NOMO-1 treated with DMSO at 0.1 percent for 48 hours (cell line): ENCODE data around the gene LDLRAP1.

Experiments used
- DNase-seq: peaks from one replicate; lab custom pipeline; 2025; ENCODE audit not compliant: unreplicated experiment; lab: John Stamatoyannopoulos, UW

The LDLRAP1 gene

DNA sequence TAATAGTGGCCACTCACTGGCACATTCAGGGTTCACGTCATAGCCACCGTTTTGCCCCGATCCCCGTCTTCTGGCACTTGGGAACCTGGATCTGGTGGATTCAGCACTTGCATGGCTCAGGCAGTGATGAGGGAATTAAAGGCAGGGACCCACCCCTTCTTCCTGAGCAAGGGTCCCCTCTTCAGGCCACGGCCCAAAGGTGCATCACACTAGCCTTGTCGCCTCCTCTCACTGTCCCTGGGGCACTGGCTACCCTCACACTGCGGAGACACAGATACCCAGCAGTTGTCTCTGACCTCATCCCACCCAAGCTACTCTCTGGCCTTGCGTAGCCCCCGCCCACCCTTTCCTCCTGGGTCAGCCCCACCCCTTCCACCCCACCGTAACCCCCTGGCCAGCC, 19.9 kb upstream of the LDLRAP1 start:
- DNase-seq = no peak

DNA sequence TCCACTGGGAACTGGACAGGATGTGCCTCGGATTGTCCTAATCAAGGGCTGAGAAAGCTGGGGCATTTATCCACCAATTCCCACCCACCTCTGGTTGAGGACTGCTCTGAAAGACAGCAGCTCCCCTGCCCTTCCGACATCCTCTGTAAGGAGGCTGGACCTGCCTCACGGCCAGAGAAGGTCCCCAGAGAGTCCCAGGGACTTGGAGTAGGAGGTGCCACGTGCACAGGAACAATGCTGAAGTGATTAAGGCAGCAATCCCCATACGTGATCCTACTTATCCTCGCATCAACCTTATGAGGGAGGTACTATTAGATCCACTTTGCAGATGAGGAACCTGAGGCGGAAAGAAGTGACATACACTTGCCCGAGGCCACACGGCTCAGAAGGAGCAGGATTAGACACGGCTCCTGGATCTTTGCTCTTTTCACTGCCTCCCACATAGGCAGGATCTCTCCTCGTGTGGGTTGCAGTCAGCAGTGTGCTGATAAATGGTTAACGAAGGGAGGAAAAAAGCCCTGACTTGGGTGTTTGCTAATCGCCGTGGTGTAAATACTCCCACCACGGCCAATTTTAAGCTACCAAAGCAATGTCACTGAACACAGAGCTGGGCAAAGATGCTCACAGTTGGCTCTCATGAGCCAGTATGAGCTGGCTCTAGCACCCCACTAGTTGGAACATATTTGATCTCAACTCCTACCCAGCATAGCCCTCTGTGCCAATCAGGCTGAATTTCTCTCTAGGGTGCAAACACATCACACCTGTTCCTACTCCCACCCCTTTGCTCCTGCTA, 18.6 kb upstream of the LDLRAP1 start:
- DNase-seq = no peak

DNA sequence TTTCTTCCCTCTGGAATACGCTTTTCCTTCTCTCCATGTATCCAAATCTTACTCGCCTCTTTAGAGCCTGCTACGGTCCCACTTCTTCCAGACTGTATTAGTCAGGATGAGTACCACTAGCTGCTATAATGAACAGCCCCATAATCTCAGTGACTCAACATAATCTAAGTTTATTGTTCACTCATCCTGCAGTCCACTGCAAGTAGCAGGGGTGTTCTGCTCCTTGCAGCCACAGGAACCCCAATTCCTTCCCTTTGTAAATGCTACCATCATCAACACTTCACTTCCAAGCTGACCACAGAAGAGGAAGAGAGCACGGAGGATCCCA, 18.1 kb upstream of the LDLRAP1 start:
- DNase-seq = no peak

DNA sequence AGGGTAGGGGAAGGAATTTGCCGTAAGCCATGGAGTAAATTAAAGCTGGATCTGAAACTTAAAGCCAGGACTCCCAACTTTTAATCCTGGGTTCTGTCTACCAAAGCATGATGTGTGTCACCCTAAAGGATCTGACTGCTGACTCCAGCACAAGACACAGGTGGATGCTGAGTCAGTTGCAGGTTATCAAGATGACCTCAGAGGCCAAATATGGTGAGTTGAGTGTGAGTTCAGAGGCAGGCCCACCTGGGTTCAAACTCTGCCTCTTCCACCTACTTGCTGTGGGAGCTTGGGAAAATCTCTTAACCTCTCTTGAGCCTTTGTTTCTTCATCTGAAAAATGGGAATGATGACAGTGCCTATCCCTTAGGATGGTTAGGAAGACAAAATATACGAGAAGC, 16.7 kb upstream of the LDLRAP1 start:
- no peak for DNase-seq

GRCh38 chr1:25527226-25527846, 16.1 kb upstream of the LDLRAP1 start:
- DNase-seq = no peak

- DNase-seq = no peak
These were observed 15.3 kb upstream of the LDLRAP1 start for GRCh38 chr1:25527946-25528595.

- no peak for DNase-seq
These were observed 14.4 kb upstream of the LDLRAP1 start for GRCh38 chr1:25528881-25529517.

DNA sequence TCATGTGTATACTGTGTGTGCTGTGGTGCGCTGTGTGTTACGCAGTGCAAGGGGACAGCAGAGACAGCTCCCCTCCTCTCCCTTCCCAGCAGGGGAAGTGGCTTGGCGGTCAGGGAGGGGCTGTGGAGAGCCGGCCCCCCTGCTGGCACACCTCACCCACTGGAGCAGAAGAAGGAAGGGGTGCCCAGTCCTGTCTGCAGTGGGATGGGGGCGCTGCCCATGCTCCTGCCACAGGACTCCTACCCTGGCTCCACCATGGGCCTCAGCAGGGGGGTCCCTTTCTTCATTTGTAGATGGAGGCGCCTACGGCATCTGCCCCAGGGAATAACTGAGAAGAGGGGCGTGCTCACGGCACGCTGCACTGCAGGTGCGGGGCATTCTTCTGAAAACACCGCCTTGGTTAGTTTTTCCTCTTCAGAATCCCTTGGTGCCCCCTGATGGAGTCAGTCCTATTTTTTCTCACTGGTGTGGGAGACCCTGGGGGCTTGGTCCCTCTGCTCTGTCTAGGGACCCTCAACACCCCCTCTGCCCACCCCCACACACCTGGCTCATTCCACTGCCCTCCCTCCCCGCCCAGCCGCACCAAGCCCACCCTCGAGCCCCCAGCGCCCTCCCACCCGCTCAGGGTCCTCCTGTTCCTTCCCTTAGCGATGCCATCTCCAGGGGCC, 13.8 kb upstream of the LDLRAP1 start:
- peak; percentile 22 for DNase-seq

- DNase-seq = no peak
These were observed 13.0 kb upstream of the LDLRAP1 start for GRCh38 chr1:25530186-25531081.

GRCh38 chr1:25531082-25531461, 12.3 kb upstream of the LDLRAP1 start:
- DNase-seq = no peak

- DNase-seq = no peak
These were observed 10.4 kb upstream of the LDLRAP1 start for GRCh38 chr1:25532970-25533369.

DNA sequence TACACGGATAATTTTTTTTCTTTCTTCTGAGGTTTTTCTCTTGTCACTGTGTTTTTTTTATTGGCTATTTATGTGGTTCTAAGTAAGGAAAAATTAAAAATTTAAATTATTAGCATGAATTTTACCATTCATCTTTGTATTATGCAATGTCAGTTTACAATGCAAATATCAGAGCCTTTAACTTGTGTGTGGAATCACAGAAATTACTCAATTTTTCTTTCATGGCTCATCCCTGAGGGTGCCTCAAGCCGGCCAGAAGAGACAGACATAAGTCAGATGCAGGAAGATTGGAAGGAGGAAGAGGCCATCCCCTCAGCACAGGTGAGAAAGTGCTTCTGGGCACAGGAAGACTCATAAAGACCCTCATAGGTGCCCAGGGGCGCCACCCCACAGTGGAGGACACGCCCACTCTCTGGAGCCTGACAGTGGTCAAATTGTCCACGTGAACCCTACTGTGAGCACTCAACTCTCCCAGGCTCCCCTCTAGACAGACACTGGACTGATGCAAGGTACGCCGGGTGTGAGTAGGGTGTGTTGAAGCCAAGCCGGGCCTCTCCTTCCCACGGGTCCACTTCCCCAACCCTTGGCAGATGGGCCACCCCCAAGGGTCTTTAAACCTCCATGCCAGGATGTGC, 9.5 kb upstream of the LDLRAP1 start:
- no peak for DNase-seq

DNA sequence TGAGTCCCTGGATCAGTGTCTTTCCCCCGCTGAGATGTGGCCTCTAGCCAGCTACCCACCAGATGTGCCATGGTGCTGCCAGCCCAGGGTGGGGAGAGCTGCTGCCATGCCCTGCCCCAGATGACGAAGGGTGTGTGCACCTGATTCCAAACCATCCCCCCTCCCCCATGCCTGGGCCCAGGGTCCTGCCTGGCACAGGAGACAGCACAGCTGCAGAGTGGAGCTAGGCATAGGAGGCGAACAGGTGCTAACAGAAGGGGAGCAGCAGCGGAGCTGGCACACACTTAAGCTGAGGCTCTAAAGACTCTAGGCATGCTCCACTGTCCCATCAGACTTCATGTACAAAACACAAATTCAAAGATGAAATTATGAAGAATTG, 9.0 kb upstream of the LDLRAP1 start:
- no peak for DNase-seq

DNA sequence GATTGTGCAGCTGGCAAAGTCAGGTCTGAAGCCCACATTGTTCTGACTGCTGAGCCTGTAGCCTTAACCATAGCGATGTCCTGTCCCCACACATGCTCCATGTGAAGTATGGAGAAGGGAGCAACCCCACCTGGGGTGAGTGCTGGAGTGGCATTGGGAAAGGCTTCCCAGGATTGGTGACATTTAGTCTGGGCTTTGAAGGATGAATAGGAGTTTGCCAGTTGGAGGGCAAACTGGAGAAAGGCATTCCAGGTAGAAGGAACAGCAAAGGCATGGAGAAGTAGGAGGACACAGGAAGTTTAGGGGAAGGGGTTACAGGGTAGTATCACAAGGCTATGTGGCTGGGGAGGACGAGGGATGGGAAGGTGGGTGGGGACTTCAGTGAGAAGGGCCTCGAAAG, 7.3 kb upstream of the LDLRAP1 start:
- DNase-seq = no peak

DNA sequence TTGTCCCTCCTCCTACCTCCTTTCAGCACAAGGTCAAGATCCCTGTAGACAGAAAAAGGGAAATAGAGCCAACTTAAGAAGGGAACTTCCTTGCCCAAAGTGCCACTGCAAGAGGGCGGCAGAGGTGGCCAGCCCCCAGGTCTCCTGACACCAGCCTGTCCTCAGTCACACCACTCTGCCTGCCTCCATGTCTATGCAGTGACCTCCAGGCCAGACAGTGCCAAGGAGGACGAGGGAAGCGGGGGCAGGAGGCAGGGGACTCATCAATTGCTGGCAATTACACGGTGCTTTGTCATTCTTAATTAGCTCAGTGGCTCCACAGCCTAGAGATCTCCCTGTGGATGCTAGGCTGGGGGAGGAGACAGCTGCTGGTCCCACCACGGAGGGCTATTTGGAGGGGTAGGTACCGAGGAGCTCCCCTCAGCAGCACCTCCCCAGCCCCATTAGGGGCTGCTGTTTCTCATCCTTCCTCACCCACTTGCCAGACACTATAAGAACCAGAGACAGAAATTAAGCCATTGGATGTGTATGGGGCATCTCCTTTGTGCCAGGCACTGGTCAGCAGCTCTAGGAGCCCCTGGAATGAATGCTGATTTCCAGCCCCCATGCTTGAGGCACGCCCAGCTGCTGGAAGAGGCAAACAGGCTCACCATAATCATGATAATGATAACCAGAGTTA, 6.1 kb upstream of the LDLRAP1 start:
- DNase-seq = peak; percentile 37

DNA sequence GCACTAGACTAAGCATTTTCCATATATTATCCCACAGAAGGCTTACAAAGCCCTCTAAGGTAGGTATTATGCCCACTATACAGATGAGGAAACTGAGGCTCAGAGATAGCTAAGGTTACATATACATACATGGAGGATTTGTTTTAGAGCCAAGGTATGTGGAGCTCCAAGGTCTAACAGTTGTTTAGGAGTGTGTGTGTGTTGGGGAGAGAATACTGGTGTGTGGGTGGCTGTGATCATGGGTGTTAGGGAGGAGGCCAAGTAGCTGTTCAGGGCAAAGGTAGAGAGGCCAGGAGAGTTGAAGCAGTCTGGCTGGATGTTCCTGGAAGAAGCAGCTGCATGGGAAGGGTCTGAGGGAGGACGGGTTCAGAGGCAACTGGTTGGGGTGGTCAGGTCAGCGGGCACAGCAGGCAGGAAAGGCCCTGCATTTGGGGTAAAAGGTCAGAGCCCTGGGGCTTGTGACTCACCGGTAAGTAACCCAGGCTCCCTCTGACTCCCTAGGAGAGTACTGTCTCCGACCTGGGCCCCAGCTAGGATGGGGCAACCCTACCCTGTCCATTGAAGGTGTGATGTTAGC, 5.1 kb upstream of the LDLRAP1 start:
- no peak for DNase-seq

- DNase-seq = no peak
These were observed 2.6 kb upstream of the LDLRAP1 start for GRCh38 chr1:25540750-25541342.

GRCh38 chr1:25541425-25541824, 2.0 kb upstream of the LDLRAP1 start:
- no peak for DNase-seq
